Adipocyte (in vitro differentiated cells): ENCODE data around the gene USP49.

Experiments
- DNase-seq: peaks from one replicate; pipeline ENCODE4 v3.0.0-alpha.2; 2015; ENCODE audit warnings: low read depth
- H3K27me3 ChIP-seq: replicated peaks from 2 replicates; pipeline ENCODE4 v1.7.0; 2013; ENCODE audit warnings: mild to moderate bottlenecking, low read length, moderate library complexity; ENCODE audit not compliant: control insufficient read depth, insufficient read depth
- H3K36me3 ChIP-seq: 2 replicates; pipeline ENCODE4 v1.7.0; 2013; ENCODE audit warnings: low read length, mild to moderate bottlenecking, moderate library complexity; ENCODE audit not compliant: control insufficient read depth, insufficient read depth, severe bottlenecking
- H3K4me1 ChIP-seq: 2 replicates; pipeline ENCODE4 v1.7.0; 2013; ENCODE audit warnings: mild to moderate bottlenecking, low read length, moderate library complexity; ENCODE audit not compliant: control insufficient read depth, insufficient read depth
- H3K4me3 ChIP-seq: 2 replicates; pipeline ENCODE4 v1.7.0; 2013; ENCODE audit warnings: mild to moderate bottlenecking, low read length, moderate library complexity
- H3K9ac ChIP-seq: 2 replicates; pipeline ENCODE4 v1.7.0; 2013; ENCODE audit warnings: mild to moderate bottlenecking, low read length, moderate library complexity
- H3K9me3 ChIP-seq: 2 replicates; pipeline ENCODE4 v1.7.0; 2013; ENCODE audit warnings: mild to moderate bottlenecking, low read length, moderate library complexity; ENCODE audit not compliant: control insufficient read depth

USP49 gene

GRCh38 chr6:41759106-41759904 is 135.9 kb downstream of the USP49 start:
- no peaks in the 10 kb centered on the region for H3K9me3 ChIP-seq
- H3K27me3 ChIP-seq = peaks cover 28% of the 10 kb centered on the region
- no peaks in the 10 kb centered on the region for H3K4me1 ChIP-seq
- no peak for DNase-seq
- no peak overlapping the region for H3K4me3 ChIP-seq
- no peaks in the 10 kb centered on the region for H3K36me3 ChIP-seq
- H3K9ac ChIP-seq = no peak overlapping the region

- H3K27me3 ChIP-seq = peaks cover 34% of the 10 kb centered on the region
- no peak overlapping the region for H3K4me3 ChIP-seq
- H3K9ac ChIP-seq = no peak overlapping the region
- H3K9me3 ChIP-seq = no peaks in the 10 kb centered on the region
- no peaks in the 10 kb centered on the region for H3K4me1 ChIP-seq
- no peaks in the 10 kb centered on the region for H3K36me3 ChIP-seq
- DNase-seq = no peak
Observed at GRCh38 chr6:41758641-41759035, 136.5 kb downstream of the USP49 start.

DNA sequence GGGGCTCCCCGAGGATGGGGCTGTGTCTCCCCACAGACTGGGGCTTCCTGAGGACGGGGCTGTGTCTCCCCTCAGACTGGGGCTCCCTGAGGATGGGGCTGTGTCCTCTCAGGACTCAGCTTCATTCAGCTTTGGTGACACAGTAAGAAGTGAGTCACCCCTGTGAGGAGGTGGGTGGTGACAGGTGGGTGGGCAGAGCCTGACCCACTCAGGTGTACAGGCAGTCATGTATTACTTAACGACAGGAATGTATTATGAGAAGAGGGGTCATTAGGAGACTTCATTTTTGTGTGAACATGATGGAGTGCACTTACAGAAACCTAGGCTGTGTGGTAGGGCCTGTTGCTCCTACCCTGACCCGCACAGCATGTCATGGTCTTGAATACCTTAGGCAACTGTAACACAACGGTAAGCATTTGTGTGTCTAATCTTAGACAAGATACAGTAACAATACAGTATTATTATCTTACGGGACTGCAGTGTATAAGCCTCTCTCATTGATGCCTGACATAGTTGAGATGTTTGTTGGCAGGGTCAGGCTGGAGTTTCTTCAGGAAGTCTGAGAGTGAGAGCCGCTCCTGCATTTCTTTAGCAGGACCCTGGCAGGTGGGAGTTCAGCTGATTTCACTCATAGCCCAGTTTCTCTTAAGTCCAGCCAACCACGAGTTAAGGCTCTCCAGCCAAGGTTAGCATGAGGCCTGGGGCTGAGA is 137.1 kb downstream of the USP49 start:
- no peaks in the 10 kb centered on the region for H3K4me1 ChIP-seq
- no peaks in the 10 kb centered on the region for H3K9me3 ChIP-seq
- H3K4me3 ChIP-seq = no peak overlapping the region
- H3K9ac ChIP-seq = no peak overlapping the region
- peak; percentile 12 for DNase-seq
- H3K36me3 ChIP-seq = no peaks in the 10 kb centered on the region
- peaks cover 37% of the 10 kb centered on the region for H3K27me3 ChIP-seq

DNA sequence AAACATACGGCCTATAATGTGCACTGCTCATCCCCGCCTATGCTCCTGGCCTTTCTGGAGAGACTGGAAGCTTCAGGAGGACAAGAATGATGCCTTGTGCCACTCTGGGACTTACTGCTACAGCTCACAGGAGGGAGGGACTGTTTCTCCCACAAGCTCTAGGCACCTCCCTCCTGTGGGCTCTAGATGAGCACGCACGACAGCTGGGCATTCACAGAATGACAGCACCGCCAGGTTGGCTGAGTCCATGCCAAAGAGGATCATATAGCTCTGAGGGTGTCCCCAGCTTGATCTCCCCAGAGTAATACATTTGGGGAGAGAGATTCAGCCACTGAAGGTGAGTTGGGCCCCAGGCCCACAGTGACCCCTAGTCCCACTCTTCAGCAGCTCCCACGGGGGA is 137.9 kb downstream of the USP49 start:
- Histone ChIP-seq H3K27me3 (peaks cover 37% of the 10 kb centered on the region), H3K4me3 (no peak overlapping the region), H3K9me3 (no peaks in the 10 kb centered on the region), H3K4me1 (no peaks in the 10 kb centered on the region), H3K36me3 (no peaks in the 10 kb centered on the region), H3K9ac (no peak overlapping the region)
- DNase-seq = no peak

GRCh38 chr6:41756354-41756753 is 138.8 kb downstream of the USP49 start:
- no peak for DNase-seq
- Histone ChIP-seq H3K4me3 (no peak overlapping the region), H3K9ac (no peak overlapping the region), H3K27me3 (peaks cover 37% of the 10 kb centered on the region), H3K4me1 (no peaks in the 10 kb centered on the region), H3K36me3 (no peaks in the 10 kb centered on the region), H3K9me3 (no peaks in the 10 kb centered on the region)

DNA sequence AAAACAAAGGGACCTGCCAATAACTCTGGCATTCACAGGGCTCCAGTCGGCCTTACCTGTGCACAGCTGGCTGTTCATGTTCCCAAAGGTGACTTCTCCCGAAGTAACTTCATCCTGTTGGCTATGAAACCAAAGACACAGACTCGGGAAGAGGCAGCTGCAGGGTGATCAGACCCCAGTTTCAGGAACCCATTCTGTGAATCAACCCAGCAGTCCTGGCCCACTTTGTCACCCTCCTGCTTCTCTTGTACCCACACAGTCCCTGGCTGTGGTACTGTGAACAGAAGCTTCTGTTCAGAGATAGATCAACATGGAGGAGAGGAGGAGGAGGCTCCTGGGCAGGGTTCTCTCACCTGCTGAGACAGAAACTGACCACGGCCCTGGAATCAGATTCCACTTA is 139.3 kb downstream of the USP49 start:
- DNase-seq = no peak
- H3K4me1 ChIP-seq = no peaks in the 10 kb centered on the region
- no peaks in the 10 kb centered on the region for H3K36me3 ChIP-seq
- no peaks in the 10 kb centered on the region for H3K9me3 ChIP-seq
- no peak overlapping the region for H3K4me3 ChIP-seq
- H3K27me3 ChIP-seq = peaks cover 37% of the 10 kb centered on the region
- H3K9ac ChIP-seq = no peak overlapping the region

DNA sequence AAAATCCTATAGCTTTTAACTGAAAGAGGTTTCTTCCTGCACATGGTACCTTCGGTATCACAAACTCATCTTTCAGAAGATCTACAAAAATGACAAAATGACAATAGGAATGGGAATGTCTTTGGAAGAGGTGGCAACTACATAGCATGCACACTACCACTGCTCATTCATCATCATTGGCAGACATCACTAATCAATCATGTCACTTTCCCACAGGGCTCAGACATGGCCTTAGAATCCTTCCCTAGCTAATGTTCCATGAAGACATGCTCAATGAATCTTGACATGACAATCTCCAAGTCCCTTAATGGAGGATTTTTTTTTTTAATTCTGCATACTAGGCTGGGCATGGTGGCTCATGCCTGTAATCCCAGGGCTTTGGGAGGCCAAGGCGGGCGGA is 144.8 kb downstream of the USP49 start:
- Histone ChIP-seq H3K4me1 (no peaks in the 10 kb centered on the region), H3K4me3 (no peak overlapping the region), H3K9me3 (no peaks in the 10 kb centered on the region), H3K9ac (no peak overlapping the region), H3K27me3 (peaks cover 27% of the 10 kb centered on the region), H3K36me3 (no peaks in the 10 kb centered on the region)
- DNase-seq = no peak

DNA sequence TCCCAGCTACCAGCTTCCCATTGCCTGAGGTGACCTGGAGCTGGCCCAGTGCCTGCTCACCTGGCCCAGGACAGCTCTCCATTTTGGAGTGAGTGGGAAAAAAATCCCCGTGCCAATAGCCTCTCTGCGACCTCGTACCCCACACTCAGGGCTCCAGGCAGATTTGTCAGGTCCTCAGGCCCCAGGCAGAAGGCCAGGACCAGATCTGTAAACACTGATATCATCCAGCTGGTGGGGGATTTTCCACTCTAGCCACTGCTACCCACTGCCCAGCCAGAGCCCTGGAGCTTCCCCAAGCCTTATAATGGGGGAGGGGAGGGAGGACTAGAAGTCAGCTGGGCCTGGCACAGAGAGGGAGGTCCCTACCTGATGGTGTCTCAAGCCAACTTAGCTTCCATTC is 146.6 kb downstream of the USP49 start:
- H3K9ac ChIP-seq = no peak overlapping the region
- H3K27me3 ChIP-seq = peaks cover 20% of the 10 kb centered on the region
- H3K36me3 ChIP-seq = no peaks in the 10 kb centered on the region
- no peak overlapping the region for H3K4me3 ChIP-seq
- H3K9me3 ChIP-seq = no peaks in the 10 kb centered on the region
- no peak for DNase-seq
- H3K4me1 ChIP-seq = no peaks in the 10 kb centered on the region

DNA sequence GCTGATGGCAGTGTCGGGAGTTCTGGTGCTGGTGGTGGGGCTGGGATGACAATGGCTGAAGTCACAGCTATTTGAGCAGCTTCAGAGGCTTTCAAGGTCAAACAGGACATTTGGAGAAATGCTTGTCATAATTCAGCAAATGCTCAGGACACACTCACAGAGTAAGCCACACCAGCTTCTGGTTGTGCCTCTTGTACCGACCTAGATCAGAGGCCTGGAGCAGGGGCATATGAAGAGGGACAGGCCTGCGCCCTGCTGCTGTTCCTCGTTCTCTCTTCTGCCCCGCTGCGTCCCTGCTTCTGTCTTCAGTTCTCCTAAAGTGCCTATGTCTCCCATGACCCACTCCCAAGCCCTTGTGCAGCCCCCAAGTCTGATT is 147.1 kb downstream of the USP49 start:
- Histone ChIP-seq H3K4me1 (no peaks in the 10 kb centered on the region), H3K36me3 (no peaks in the 10 kb centered on the region), H3K9ac (no peak overlapping the region), H3K27me3 (peaks cover 17% of the 10 kb centered on the region), H3K4me3 (no peak overlapping the region), H3K9me3 (no peaks in the 10 kb centered on the region)
- no peak for DNase-seq

DNA sequence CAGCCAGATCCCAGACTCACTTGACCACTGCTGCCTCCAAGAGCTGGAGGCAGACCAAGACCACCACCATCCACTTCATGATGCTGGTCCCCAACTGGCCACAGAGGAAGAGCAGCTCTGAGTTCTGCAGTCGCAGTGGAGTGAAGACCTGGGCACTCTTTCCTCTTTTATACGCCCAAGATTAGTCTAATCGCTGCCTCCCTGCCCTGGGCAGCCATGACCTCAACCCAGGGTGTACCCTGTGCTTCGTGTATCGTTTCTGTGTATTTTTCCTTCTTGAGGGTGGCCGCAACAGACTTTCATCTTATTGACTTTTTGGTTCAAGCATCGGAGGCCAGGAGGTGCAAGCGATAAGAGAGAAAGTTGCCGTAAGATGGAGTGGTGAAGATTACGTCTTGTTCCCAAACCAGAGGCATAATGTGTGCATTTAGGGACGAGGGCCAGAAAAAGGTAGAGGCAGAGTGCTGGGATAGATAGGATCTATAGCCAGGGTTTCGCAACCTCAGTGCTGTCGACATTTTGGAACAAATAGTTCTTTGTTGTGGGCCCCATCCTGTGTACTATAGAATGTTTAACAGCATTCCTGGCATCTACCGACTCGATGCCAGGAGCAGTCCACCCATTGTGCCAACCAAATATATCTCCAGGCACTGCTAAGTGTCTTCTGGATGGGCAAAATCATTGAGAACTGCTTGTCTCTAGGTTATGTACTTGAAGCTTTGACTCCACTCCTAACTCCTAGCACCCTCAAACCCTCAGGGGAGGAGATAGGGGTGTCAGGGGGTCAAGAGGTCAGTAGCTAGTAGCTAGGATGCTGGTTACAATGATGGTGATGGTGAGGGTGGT is 147.7 kb downstream of the USP49 start, which contains the start of gene PGC:
PGC (minus strand) TSS at position 142 of the 846 bp plus-strand sequence; CDS start at position 79, 63 bp downstream.
- H3K27me3 ChIP-seq = peaks cover 17% of the 10 kb centered on the region

DNA sequence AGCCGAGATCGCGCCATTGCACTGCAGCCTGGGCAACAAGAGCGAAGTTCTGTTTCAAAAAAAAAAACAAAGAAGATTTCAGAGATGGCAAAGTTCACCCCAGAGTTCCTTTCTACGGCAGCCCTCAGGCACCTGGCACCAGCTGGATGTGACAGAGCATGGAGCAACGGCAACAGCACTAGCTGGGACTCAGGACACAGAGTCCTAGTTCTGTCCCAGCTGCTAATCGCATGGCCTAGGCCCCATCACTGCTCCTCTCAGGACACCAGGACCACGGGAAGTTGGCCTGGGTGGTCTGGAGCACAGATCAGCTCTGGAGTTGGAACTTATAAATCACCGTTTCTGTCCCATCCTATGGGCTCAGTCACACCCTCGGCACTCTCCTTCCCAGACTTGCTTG is 149.1 kb downstream of the USP49 start:
- H3K36me3 ChIP-seq = no peaks in the 10 kb centered on the region
- H3K9me3 ChIP-seq = no peaks in the 10 kb centered on the region
- no peak for DNase-seq
- no peaks in the 10 kb centered on the region for H3K4me1 ChIP-seq
- H3K9ac ChIP-seq = no peak overlapping the region
- H3K27me3 ChIP-seq = peaks cover 17% of the 10 kb centered on the region
- no peak overlapping the region for H3K4me3 ChIP-seq

More for the DNA sequence above, 147.7 kb downstream of the USP49 start, which contains the start of gene PGC:
- Histone ChIP-seq H3K36me3 (no peaks in the 10 kb centered on the region), H3K9ac (no peak within 1 kb of the TSS), H3K9me3 (no peaks in the 10 kb centered on the region), H3K4me1 (no peaks in the 10 kb centered on the region), H3K4me3 (no peak within 1 kb of the TSS)
- DNase-seq = peak; percentile 36
